ENCODE data around the gene OR52N4.

DNA sequence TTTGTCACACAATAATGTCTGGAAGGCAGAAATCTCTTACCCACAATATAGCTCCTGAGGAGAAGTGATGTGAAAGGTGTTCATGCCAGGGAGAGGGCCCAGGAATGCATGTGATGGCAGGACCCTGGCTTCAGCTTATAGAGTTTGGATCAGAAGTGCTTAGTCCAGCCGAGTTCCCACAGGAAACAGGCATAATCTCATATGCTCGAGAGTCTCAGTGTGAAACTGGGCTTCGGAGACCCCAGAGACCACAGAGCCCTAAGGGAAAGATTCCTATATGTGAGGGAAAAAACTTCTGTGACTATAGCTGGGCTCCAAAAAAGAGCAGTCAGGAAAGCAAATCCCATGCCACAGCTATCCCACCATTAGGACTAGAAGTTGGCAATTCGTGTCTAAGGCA is 29.2 kb downstream of the OR52N4 start, which contains the start of gene OR52N5:
- TF ChIP-seq CTCF (IDR thresholded peaks at IDR 0.05) (no peak), POLR2A (IDR thresholded peaks at IDR 0.05) (no peak)
